Subcutaneous adipose tissue (tissue), 4 donors: ENCODE results near the gene CCDC112. TPM values are rescaled to one million over a fixed set of nuclear protein-coding genes. Genes with fewer than 3 reads are reported as not detected.

Source experiments
- small RNA-seq: library from RNA; depleted of rRNA; stranded (forward); fragments of <200 nt; gene quantifications from one replicate; pipeline ENCODE3, GENCODE V24; 2016
- total RNA-seq, 4 donors: library from RNA; depleted of rRNA; stranded (reverse); fragments of >200 nt; gene quantifications; one replicate each; pipeline ENCODE4 v1.1.0, GENCODE V29; 2016
- TF ChIP-seq, protein P1 (sequence below): fragments of 450-650 bp; IDR thresholded peaks from one replicate; pipeline ENCODE4 v1.5.1; 2016; ENCODE audit warnings: low read depth, mild to moderate bottlenecking, control low read depth, antibody characterized with exemption, moderate library complexity

CCDC112 gene
- total RNA-seq, 4 donors from 2014 or later: 5.1 to 16.7 (median 14.5) TPM

GRCh38 chr5:115236599-115236998, 59.9 kb downstream of the CCDC112 start:
- TF ChIP-seq, protein P1, sequence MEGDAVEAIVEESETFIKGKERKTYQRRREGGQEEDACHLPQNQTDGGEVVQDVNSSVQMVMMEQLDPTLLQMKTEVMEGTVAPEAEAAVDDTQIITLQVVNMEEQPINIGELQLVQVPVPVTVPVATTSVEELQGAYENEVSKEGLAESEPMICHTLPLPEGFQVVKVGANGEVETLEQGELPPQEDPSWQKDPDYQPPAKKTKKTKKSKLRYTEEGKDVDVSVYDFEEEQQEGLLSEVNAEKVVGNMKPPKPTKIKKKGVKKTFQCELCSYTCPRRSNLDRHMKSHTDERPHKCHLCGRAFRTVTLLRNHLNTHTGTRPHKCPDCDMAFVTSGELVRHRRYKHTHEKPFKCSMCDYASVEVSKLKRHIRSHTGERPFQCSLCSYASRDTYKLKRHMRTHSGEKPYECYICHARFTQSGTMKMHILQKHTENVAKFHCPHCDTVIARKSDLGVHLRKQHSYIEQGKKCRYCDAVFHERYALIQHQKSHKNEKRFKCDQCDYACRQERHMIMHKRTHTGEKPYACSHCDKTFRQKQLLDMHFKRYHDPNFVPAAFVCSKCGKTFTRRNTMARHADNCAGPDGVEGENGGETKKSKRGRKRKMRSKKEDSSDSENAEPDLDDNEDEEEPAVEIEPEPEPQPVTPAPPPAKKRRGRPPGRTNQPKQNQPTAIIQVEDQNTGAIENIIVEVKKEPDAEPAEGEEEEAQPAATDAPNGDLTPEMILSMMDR: no peak

DNA sequence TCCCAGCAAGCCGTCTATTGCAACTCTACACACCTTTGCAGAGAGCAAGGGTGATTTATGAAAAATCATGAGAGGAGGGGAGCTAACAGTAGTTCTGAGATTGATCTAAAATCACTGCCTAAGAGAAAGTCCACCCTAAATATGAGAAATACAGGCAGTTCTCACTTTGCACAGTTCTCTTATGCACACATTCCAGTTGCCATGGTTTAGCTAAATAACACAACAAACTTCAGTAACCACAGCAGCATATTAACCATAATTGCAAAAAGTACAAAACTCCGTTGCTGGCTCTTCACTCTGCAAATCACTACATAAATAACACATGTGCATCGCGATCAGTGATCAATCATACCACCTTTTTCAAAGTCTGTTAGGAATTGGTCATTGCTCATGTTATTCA, 64.9 kb downstream of the CCDC112 start:
- TF ChIP-seq, protein P1: no peak

DNA sequence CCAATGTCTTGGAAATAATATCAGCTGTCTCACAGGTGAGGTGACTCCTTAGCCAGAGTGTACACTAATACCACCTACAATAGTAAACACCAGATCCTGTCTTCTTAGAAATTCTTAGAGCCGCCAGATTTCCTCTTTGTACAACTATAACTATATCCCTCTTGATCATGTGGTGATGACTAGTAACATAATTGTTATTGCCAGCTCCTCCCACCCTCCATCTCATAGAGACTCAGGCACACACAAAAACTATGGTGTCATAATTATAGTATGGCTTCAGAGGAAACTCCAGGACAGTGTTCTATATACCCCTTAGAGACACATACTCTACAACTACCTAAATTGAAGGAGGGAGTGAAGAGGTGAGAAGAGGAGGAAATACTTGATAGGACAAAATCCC, 66.8 kb downstream of the CCDC112 start:
- TF ChIP-seq, protein P1: no peak

DNA sequence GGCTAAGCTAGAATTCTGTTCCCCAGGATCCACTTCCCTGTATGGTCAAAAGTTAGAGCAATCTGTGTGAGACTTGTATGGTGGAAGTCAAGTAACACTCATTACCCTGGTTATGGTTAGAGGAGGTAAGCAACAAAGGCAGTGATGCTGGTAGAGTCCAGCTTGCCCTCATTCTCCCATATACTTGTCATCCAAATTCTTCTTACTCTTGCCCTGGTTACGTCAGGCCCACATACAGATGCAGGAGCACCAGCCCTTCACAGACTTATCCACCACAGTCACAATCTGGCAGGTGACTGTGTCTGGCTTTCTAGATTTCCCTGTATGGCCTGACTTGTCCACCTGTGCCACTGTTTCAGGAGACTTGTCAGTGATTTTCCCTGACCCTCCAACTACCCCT, 69.2 kb downstream of the CCDC112 start:
- TF ChIP-seq, protein P1: no peak

Small RNA genes lying within 50 kb of the gene (small RNA-seq; reads per million reads assigned to genes)
- gene HMGN1P15: not detected

Other genes with a start within 250 kb of the CCDC112 start
- 1 to 10 TPM in 1 of 4 donors, under 1 TPM in 2, not detected in 1; 0.44 to 2.2 (median 0.98) TPM for gene TRIM36, start 126.7 kb downstream of the CCDC112 start, total RNA-seq
- gene PGGT1B, start 33.8 kb downstream of the CCDC112 start, total RNA-seq: 10 to 100 TPM in 3 of 4 donors, 1 to 10 TPM in 1; 9.8 to 24.1 (median 11.3) TPM
- 10 to 100 TPM; 24.3 to 59.8 (median 34.0) TPM for gene FEM1C, start 248.1 kb upstream of the CCDC112 start, total RNA-seq